Measurements from ENCODE around the gene SPI1.

Gene SPI1

DNA sequence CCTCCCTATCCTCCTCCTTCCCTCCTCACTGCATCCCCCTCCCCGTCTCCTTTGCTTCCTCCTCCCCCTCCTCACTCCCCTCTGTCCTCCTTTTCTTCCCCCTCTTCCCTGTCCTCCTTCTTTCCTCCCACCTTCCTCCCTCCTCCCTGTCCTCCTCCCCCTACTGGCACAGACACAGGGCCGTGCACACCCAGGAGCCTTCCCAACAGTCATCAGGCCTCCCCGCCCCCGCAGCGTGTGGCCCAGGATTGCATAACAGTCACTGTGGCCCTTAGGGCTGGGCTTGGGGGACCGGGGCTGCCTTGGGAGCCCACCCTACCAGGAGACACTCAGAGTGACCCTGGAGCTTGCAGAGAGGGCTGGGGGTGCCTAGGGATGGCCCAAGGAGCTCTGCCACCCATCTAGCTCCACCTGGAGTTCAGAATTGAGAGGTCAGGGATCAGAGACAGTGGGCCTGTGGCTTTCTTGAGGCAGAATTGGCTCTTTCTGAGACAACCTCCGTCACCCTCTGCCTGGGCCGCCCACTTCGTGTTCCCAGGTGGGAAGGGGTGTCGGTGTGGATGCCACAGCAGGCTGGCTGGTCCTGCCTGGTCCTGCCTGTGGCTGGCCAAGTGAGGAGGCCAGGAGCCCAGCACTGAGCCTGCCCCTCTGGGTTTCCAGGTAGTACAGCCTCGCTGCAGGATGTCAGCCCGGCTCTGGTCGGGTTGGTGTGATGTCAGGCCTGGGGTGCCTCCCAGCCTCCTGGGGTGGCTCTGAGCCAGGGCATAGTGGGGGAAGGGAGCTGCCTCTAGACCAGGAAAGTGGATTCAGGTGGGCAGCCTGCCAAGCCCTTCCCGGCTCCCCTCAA lies 1.6 kb downstream of the SPI1 start:
- H4K91ac ChIP-seq (ENCODE audit: low read depth, low read length, poor library complexity) = peak overlapping the region; percentile 7

DNA sequence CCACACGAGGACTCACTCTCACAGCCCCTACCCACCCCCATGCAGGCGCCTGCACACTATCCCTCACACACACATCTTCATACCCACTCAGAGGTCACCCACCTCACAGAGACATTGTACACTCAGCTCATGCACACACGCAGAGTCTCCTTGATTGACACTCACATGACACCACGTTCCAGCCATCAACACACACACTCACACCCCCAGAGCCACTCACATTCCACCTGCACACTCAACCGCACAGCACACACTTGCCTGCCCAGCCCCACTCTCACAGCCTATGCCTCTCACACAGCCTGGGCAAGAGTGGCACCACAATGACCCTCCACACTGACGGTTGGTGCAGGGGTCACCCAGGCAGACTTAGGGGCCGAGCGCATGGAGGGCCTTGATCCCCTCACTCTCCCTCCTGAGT lies 2.2 kb downstream of the SPI1 start:
- Histone ChIP-seq H3K79me1 (ENCODE audit: low read depth, low read length) (no peaks in the 10 kb centered on the region), H3K27me3 (ENCODE audit: control insufficient read depth in 3 of 3, insufficient read depth in 3 of 3, low read depth in 1 of 3, low read length in 3 of 3) (no peaks in the 10 kb centered on the region), H3K14ac (ENCODE audit: low read length) (no peak overlapping the region), H2BK12ac (ENCODE audit: low read length) (no peak overlapping the region), H4K91ac (ENCODE audit: low read depth, low read length, poor library complexity) (no peak overlapping the region), H2BK5ac (ENCODE audit: low read length) (peak overlapping the region; percentile 31), H2AK5ac (ENCODE audit: low read depth, low read length) (peak overlapping the region; percentile 32), H3K4me1 (ENCODE audit: control insufficient read depth in 2 of 2, insufficient read depth in 1 of 2, low read depth in 1 of 2, low read length in 2 of 2) (peaks cover 0 to 4% of the 10 kb centered on the region in 2 donors), H3K27ac (replicated peaks; ENCODE audit: low read length) (no peak overlapping the region), H2AFZ (ENCODE audit: low read length) (peak overlapping the region; percentile 66), H3K4me3 (ENCODE audit: low read length in 2 of 2) (peak overlapping the region in 1 of 2 donors; percentile 2), H2BK15ac (ENCODE audit: low read length) (peak overlapping the region; percentile 45), H2BK120ac (ENCODE audit: low read depth, low read length) (no peak overlapping the region), H3K9me3 (replicated peaks in 1 of 2; ENCODE audit: control insufficient read depth in 2 of 2, insufficient read depth in 1 of 2, low read depth in 1 of 2, low read length in 2 of 2) (no peaks in the 10 kb centered on the region), H3K4me2 (ENCODE audit: insufficient read depth, low read length, poor library complexity, severe bottlenecking) (no peak overlapping the region), H3K4ac (ENCODE audit: low read length) (no peak overlapping the region), H4K8ac (ENCODE audit: low read depth, low read length) (peak overlapping the region; percentile 86), H3K18ac (ENCODE audit: low read length) (peak overlapping the region; percentile 59), H3K9ac (ENCODE audit: low read depth, low read length, poor library complexity) (no peak overlapping the region), H3K36me3 (replicated peaks in 1 of 2; ENCODE audit: control insufficient read depth in 2 of 2, insufficient read depth in 2 of 2, low read length in 2 of 2) (no peaks in the 10 kb centered on the region), H3K23ac (ENCODE audit: low read depth, low read length, poor library complexity) (peak overlapping the region; percentile 44)
- DNase-seq (ENCODE audit: low spot score) = no peak
- no CpG with 5 or more reads among the region's 8 CpGs for WGBS, 2 donors (ENCODE audit: extremely low coverage in 2 of 2, insufficient read length in 2 of 2, insufficient replicate concordance in 1 of 2)

More for the DNA sequence above, 1.6 kb downstream of the SPI1 start:
- Histone ChIP-seq H3K14ac (ENCODE audit: low read length) (no peak overlapping the region), H3K9me3 (replicated peaks in 1 of 2; ENCODE audit: control insufficient read depth in 2 of 2, insufficient read depth in 1 of 2, low read depth in 1 of 2, low read length in 2 of 2) (no peaks in the 10 kb centered on the region), H3K18ac (ENCODE audit: low read length) (peak overlapping the region; percentile 65), H2BK5ac (ENCODE audit: low read length) (peak overlapping the region; percentile 31), H2BK120ac (ENCODE audit: low read depth, low read length) (no peak overlapping the region), H3K4ac (ENCODE audit: low read length) (no peak overlapping the region), H3K27me3 (ENCODE audit: control insufficient read depth in 3 of 3, insufficient read depth in 3 of 3, low read depth in 1 of 3, low read length in 3 of 3) (no peaks in the 10 kb centered on the region), H2BK15ac (ENCODE audit: low read length) (peak overlapping the region; percentile 84), H2AK5ac (ENCODE audit: low read depth, low read length) (peak overlapping the region; percentile 85), H3K23ac (ENCODE audit: low read depth, low read length, poor library complexity) (peak overlapping the region; percentile 44), H3K36me3 (replicated peaks in 1 of 2; ENCODE audit: control insufficient read depth in 2 of 2, insufficient read depth in 2 of 2, low read length in 2 of 2) (no peaks in the 10 kb centered on the region), H3K4me1 (ENCODE audit: control insufficient read depth in 2 of 2, insufficient read depth in 1 of 2, low read depth in 1 of 2, low read length in 2 of 2) (peaks cover 0 to 4% of the 10 kb centered on the region in 2 donors), H3K27ac (replicated peaks; ENCODE audit: low read length) (no peak overlapping the region), H4K8ac (ENCODE audit: low read depth, low read length) (no peak overlapping the region), H2AFZ (ENCODE audit: low read length) (peak overlapping the region; percentile 66), H3K4me2 (ENCODE audit: insufficient read depth, low read length, poor library complexity, severe bottlenecking) (no peak overlapping the region), H3K9ac (ENCODE audit: low read depth, low read length, poor library complexity) (no peak overlapping the region), H3K79me1 (ENCODE audit: low read depth, low read length) (no peaks in the 10 kb centered on the region), H2BK12ac (ENCODE audit: low read length) (no peak overlapping the region), H3K4me3 (ENCODE audit: low read length in 2 of 2) (no peak overlapping the region)
- whole genome bisulfite sequencing, 2 donors (ENCODE audit: extremely low coverage in 2 of 2, insufficient read length in 2 of 2, insufficient replicate concordance in 1 of 2) = no CpG with 5 or more reads among the region's 14 CpGs
- DNase-seq (ENCODE audit: low spot score) = no peak

DNA sequence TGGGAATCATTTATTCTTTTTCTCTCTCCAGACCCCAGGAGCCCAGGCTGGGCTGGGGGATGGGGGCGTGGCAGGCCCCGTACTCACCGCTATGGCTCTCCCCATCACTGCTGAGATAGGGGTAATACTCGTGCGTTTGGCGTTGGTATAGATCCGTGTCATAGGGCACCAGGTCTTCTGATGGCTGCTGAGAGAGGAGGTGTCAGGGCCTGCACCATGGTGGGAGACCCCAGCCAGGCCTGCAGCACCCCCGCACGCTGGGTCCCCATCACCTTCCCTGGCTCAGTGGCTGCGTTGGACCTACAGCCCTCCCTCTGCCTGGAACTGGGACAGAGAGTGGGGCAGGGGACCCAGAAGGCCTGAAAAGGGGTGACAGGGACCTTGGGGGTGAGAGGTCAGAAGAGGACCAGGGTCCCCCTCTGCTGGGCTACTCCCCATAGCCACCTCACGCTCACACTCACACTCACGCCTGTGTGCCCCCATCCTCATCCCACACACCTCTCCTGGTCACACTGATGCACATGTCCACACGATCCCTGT lies 2.7 kb downstream of the SPI1 start:
- no peak overlapping the region for H2AK5ac ChIP-seq (ENCODE audit: low read depth, low read length)
- no peak overlapping the region for H4K91ac ChIP-seq (ENCODE audit: low read depth, low read length, poor library complexity)
- H2BK5ac ChIP-seq (ENCODE audit: low read length) = no peak overlapping the region
- H3K27me3 ChIP-seq (ENCODE audit: control insufficient read depth in 3 of 3, insufficient read depth in 3 of 3, low read depth in 1 of 3, low read length in 3 of 3) = no peaks in the 10 kb centered on the region
- no peak overlapping the region for H2BK120ac ChIP-seq (ENCODE audit: low read depth, low read length)
- H3K4me3 ChIP-seq (ENCODE audit: low read length in 2 of 2) = no peak overlapping the region
- H3K9ac ChIP-seq (ENCODE audit: low read depth, low read length, poor library complexity) = no peak overlapping the region
- H2BK15ac ChIP-seq (ENCODE audit: low read length) = peak overlapping the region; percentile 45
- DNase-seq (ENCODE audit: low spot score) = no peak
- no peaks in the 10 kb centered on the region for H3K79me1 ChIP-seq (ENCODE audit: low read depth, low read length)
- no peaks in the 10 kb centered on the region for H3K9me3 ChIP-seq (replicated peaks in 1 of 2; ENCODE audit: control insufficient read depth in 2 of 2, insufficient read depth in 1 of 2, low read depth in 1 of 2, low read length in 2 of 2)
- peaks cover 0 to 4% of the 10 kb centered on the region in 2 donors for H3K4me1 ChIP-seq (ENCODE audit: control insufficient read depth in 2 of 2, insufficient read depth in 1 of 2, low read depth in 1 of 2, low read length in 2 of 2)
- no peak overlapping the region for H2BK12ac ChIP-seq (ENCODE audit: low read length)
- H3K23ac ChIP-seq (ENCODE audit: low read depth, low read length, poor library complexity) = peak overlapping the region; percentile 48
- no peak overlapping the region for H3K4ac ChIP-seq (ENCODE audit: low read length)
- peak overlapping the region; percentile 32 for H3K18ac ChIP-seq (ENCODE audit: low read length)
- H4K8ac ChIP-seq (ENCODE audit: low read depth, low read length) = no peak overlapping the region
- no peaks in the 10 kb centered on the region for H3K36me3 ChIP-seq (replicated peaks in 1 of 2; ENCODE audit: control insufficient read depth in 2 of 2, insufficient read depth in 2 of 2, low read length in 2 of 2)
- H3K4me2 ChIP-seq (ENCODE audit: insufficient read depth, low read length, poor library complexity, severe bottlenecking) = no peak overlapping the region
- no peak overlapping the region for H2AFZ ChIP-seq (ENCODE audit: low read length)
- WGBS, 2 donors (ENCODE audit: extremely low coverage in 2 of 2, insufficient read length in 2 of 2, insufficient replicate concordance in 1 of 2) = no CpG with 5 or more reads among the region's 13 CpGs
- no peak overlapping the region for H3K14ac ChIP-seq (ENCODE audit: low read length)
- H3K27ac ChIP-seq (replicated peaks; ENCODE audit: low read length) = no peak overlapping the region

DNA sequence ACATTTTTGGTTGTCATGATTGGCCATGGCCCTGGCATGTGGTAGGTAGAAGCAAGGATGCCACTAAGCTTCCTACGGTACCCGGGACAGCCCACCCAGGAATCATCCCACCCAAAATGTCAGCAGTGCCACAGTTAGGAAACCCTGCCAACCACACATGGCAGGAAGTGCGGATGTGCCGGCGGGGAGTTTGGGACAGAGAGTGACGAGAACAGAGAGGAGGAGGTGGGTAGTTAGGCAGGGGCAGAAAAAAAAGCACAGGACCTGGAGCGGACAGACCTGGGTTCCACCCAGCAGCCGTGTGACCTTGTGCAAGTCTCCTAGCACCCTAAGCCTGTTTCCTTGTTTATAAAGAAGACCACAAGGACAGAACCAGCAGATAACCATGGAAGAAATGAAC lies 3.3 kb downstream of the SPI1 start:
- no peaks in the 10 kb centered on the region for H3K27me3 ChIP-seq (ENCODE audit: control insufficient read depth in 3 of 3, insufficient read depth in 3 of 3, low read depth in 1 of 3, low read length in 3 of 3)
- H3K36me3 ChIP-seq (replicated peaks in 1 of 2; ENCODE audit: control insufficient read depth in 2 of 2, insufficient read depth in 2 of 2, low read length in 2 of 2) = no peaks in the 10 kb centered on the region
- no peak for DNase-seq (ENCODE audit: low spot score)
- H3K14ac ChIP-seq (ENCODE audit: low read length) = no peak overlapping the region
- no peak overlapping the region for H3K27ac ChIP-seq (replicated peaks; ENCODE audit: low read length)
- no peak overlapping the region for H2AFZ ChIP-seq (ENCODE audit: low read length)
- peaks cover 0 to 4% of the 10 kb centered on the region in 2 donors for H3K4me1 ChIP-seq (ENCODE audit: control insufficient read depth in 2 of 2, insufficient read depth in 1 of 2, low read depth in 1 of 2, low read length in 2 of 2)
- no peak overlapping the region for H3K4ac ChIP-seq (ENCODE audit: low read length)
- H3K4me2 ChIP-seq (ENCODE audit: insufficient read depth, low read length, poor library complexity, severe bottlenecking) = no peak overlapping the region
- no peak overlapping the region for H4K8ac ChIP-seq (ENCODE audit: low read depth, low read length)
- H2BK15ac ChIP-seq (ENCODE audit: low read length) = peak overlapping the region; percentile 45
- H3K18ac ChIP-seq (ENCODE audit: low read length) = no peak overlapping the region
- no peak overlapping the region for H2BK5ac ChIP-seq (ENCODE audit: low read length)
- no peaks in the 10 kb centered on the region for H3K79me1 ChIP-seq (ENCODE audit: low read depth, low read length)
- H3K4me3 ChIP-seq (ENCODE audit: low read length in 2 of 2) = no peak overlapping the region
- H3K9me3 ChIP-seq (replicated peaks in 1 of 2; ENCODE audit: control insufficient read depth in 2 of 2, insufficient read depth in 1 of 2, low read depth in 1 of 2, low read length in 2 of 2) = no peaks in the 10 kb centered on the region
- H3K9ac ChIP-seq (ENCODE audit: low read depth, low read length, poor library complexity) = no peak overlapping the region
- H2BK120ac ChIP-seq (ENCODE audit: low read depth, low read length) = no peak overlapping the region
- no CpG with 5 or more reads among the region's 8 CpGs for WGBS, 2 donors (ENCODE audit: extremely low coverage in 2 of 2, insufficient read length in 2 of 2, insufficient replicate concordance in 1 of 2)
- no peak overlapping the region for H2BK12ac ChIP-seq (ENCODE audit: low read length)
- H2AK5ac ChIP-seq (ENCODE audit: low read depth, low read length) = no peak overlapping the region
- no peak overlapping the region for H3K23ac ChIP-seq (ENCODE audit: low read depth, low read length, poor library complexity)
- H4K91ac ChIP-seq (ENCODE audit: low read depth, low read length, poor library complexity) = no peak overlapping the region
